NAMALWA (cell line): ENCODE data around the gene RUFY2.

ENCODE experiments used
- DNase-seq: peaks from one replicate; pipeline ENCODE4 v3.0.0-alpha.2; 2015; ENCODE audit warnings: low spot score

The RUFY2 gene

GRCh38 chr10:68364101-68364886 is 42.8 kb downstream of the RUFY2 start:
- DNase-seq = no peak

GRCh38 chr10:68362590-68362989 is 44.5 kb downstream of the RUFY2 start:
- peak; percentile 31 for DNase-seq

- DNase-seq = no peak
These were observed 47.9 kb downstream of the RUFY2 start for GRCh38 chr10:68359189-68359588.

GRCh38 chr10:68353537-68353936 is 53.5 kb downstream of the RUFY2 start:
- no peak for DNase-seq

- peak; percentile 82 for DNase-seq
These were observed 58.8 kb downstream of the RUFY2 start for GRCh38 chr10:68348265-68348741.

- DNase-seq = no peak
These were observed 60.3 kb downstream of the RUFY2 start for GRCh38 chr10:68346774-68347173.

GRCh38 chr10:68345621-68346020 is 61.5 kb downstream of the RUFY2 start:
- DNase-seq = no peak

- no peak for DNase-seq
These were observed 64.1 kb downstream of the RUFY2 start for GRCh38 chr10:68342909-68343516.

GRCh38 chr10:68340358-68341080 is 66.6 kb downstream of the RUFY2 start:
- DNase-seq = no peak

- DNase-seq = no peak
These were observed 70.2 kb downstream of the RUFY2 start for GRCh38 chr10:68336754-68337351.

- no peak for DNase-seq
These were observed 72.2 kb downstream of the RUFY2 start for GRCh38 chr10:68334672-68335467.

- DNase-seq = peak; percentile 39
These were observed 73.3 kb downstream of the RUFY2 start for GRCh38 chr10:68333440-68334431.

GRCh38 chr10:68333058-68333395 is 74.0 kb downstream of the RUFY2 start:
- no peak for DNase-seq

- DNase-seq = peak; percentile 78
These were observed 74.6 kb downstream of the RUFY2 start, which contains the start of gene PBLD for GRCh38 chr10:68332259-68333057. PBLD (minus strand) TSS chr10:68332928; CDS start chr10:68306844, 26,084 bp downstream.

- peak; percentile 98 for DNase-seq
These were observed 75.4 kb downstream of the RUFY2 start, which contains the start of gene HNRNPH3 for GRCh38 chr10:68331455-68332258. HNRNPH3 (plus strand) TSS chr10:68332064; CDS start chr10:68337222, 5,158 bp downstream.

- DNase-seq = no peak
These were observed 76.1 kb downstream of the RUFY2 start for GRCh38 chr10:68330852-68331454.

GRCh38 chr10:68329506-68329861 is 77.6 kb downstream of the RUFY2 start:
- DNase-seq = no peak
